ENCODE results near the gene B4GALT3.

Gene B4GALT3

GRCh38 chr1:161128591-161129420 lies 48.5 kb downstream of the B4GALT3 start:
- no peak for DNase-seq (ENCODE audit: low read depth in 2 of 2)

- DNase-seq (ENCODE audit: low read depth in 2 of 2) = no peak
These were observed 49.7 kb downstream of the B4GALT3 start for GRCh38 chr1:161127649-161128048.

- DNase-seq (ENCODE audit: low read depth in 2 of 2) = no peak
These were observed 54.3 kb downstream of the B4GALT3 start for GRCh38 chr1:161122967-161123366.

GRCh38 chr1:161121834-161122233 lies 55.5 kb downstream of the B4GALT3 start:
- no peak for DNase-seq (ENCODE audit: low read depth in 2 of 2)
